Upper lobe of left lung (tissue), 4 donors: ENCODE results near the gene NDUFB5.

Experiments
- EP300 ChIP-seq, 4 donors: sonication (generic); formaldehyde crosslinking; IDR thresholded peaks; one replicate each; pipeline ENCODE4 v1.5.1; 2017; ENCODE audit warnings: antibody characterized with exemption in 4 of 4, control low read depth in 2 of 4
- POLR2A ChIP-seq, 4 donors: fragments of 450-650 bp; IDR thresholded peaks; one replicate each; pipeline ENCODE4 v1.5.1; 2016 to 2017; ENCODE audit warnings: antibody characterized with exemption in 4 of 4, mild to moderate bottlenecking in 2 of 4
- POLR2AphosphoS5 ChIP-seq, 2 donors: sonication (generic); formaldehyde crosslinking; IDR thresholded peaks; one replicate each; pipeline ENCODE4 v1.5.1; 2017; ENCODE audit warnings: antibody characterized with exemption in 2 of 2
- TF ChIP-seq, protein P1 (sequence below), 6 experiments: fragments of 450-650 bp in 4 of 6; fragments of 200-600 bp in 2 of 6; sonication (generic) in 2 of 6; IDR thresholded peaks; one replicate each; pipeline ENCODE4 v1.5.1; 2016 to 2019; ENCODE audit warnings: antibody characterized with exemption in 6 of 6

DNA sequence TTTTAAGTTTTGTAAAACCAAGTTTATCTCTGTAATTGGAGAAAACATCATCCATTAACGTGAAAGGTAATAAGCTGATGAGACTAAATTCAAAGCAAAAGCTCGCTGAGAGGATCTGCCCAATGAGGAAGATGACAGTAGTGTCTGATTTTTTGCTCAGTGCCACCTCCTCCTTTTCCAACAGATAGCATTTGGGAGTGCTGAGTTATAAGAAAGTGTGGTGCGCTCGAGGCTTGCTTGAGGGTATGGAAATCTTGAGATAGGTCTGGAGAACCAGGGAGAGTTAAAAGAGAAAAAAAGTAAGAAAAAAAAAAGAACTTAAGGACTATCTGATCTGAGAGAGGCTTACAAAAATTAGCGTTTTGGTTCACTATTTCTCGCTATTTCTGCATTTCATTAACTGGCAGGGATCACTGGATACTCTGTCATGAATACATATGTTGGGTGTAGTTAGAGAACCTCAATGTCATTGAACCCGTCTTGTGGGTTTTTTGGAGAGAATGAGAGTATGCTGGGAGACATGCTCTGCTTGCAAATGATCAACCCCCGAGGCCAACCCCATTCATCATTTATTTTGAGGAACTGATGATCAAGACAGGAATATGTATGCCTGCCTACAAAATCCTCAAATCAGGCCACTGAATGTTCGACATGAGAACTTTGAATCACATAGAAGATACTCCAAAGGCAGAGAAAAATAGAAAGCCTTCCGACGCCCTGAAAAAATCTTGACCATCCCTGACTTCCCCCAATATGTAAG is 47.3 kb downstream of the NDUFB5 start:
- TF ChIP-seq, protein P1, sequence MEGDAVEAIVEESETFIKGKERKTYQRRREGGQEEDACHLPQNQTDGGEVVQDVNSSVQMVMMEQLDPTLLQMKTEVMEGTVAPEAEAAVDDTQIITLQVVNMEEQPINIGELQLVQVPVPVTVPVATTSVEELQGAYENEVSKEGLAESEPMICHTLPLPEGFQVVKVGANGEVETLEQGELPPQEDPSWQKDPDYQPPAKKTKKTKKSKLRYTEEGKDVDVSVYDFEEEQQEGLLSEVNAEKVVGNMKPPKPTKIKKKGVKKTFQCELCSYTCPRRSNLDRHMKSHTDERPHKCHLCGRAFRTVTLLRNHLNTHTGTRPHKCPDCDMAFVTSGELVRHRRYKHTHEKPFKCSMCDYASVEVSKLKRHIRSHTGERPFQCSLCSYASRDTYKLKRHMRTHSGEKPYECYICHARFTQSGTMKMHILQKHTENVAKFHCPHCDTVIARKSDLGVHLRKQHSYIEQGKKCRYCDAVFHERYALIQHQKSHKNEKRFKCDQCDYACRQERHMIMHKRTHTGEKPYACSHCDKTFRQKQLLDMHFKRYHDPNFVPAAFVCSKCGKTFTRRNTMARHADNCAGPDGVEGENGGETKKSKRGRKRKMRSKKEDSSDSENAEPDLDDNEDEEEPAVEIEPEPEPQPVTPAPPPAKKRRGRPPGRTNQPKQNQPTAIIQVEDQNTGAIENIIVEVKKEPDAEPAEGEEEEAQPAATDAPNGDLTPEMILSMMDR (IDR thresholded peaks at IDR 0.05): no peak
- TF ChIP-seq POLR2AphosphoS5 (IDR thresholded peaks at IDR 0.05) (no peak), POLR2A (IDR thresholded peaks at IDR 0.05) (no peak), EP300 (IDR thresholded peaks at IDR 0.05) (no peak)
